Measurements from ENCODE around the gene MACROH2A2.

The MACROH2A2 gene

GRCh38 chr10:70048030-70048723, 4.5 kb upstream of the MACROH2A2 start:
- Histone ChIP-seq H3K27me3 (ENCODE audit: control insufficient read depth, insufficient read depth, low read length, poor library complexity, severe bottlenecking) (peaks cover 34% of the 10 kb centered on the region), H3K9me3 (ENCODE audit: control insufficient read depth, low read length) (no peaks in the 10 kb centered on the region), H3K36me3 (ENCODE audit: control insufficient read depth, insufficient read depth, low read length) (no peaks in the 10 kb centered on the region), H3K4me3 (ENCODE audit: insufficient read depth, low read depth, low read length) (no peak overlapping the region), H3K27ac (ENCODE audit: insufficient read depth, low read depth, low read length, poor library complexity, severe bottlenecking) (no peak overlapping the region), H3K4me1 (ENCODE audit: control insufficient read depth, insufficient read depth, low read length) (peaks cover 12% of the 10 kb centered on the region)
- WGBS, 2 experiments: 80 to 85% methylated on average over 4 of the region's 5 CpGs

DNA sequence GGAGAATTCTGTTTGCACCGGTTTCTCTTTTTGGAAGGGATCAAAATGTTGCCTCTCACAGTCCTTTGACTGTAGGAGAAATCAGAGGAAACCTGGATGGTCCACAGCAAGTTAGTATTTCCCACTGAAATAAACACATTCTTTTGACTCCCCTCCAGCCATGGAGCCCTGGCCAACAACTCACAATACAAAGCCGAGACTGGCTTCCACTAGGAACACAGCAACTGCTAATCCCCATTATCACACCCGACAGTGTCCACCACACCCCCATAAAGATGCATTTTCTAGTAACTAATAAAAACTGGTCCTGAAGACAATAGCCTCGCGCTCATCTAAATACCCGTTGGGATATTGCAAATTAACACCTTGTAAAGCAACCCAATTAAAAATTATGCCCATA, 798 bp upstream of the MACROH2A2 start:
- peaks cover 34% of the 10 kb centered on the region for H3K27me3 ChIP-seq (ENCODE audit: control insufficient read depth, insufficient read depth, low read length, poor library complexity, severe bottlenecking)
- H3K36me3 ChIP-seq (ENCODE audit: control insufficient read depth, insufficient read depth, low read length): no peaks in the 10 kb centered on the region
- 73 to 80% methylated on average over 6 of the region's 6 CpGs for WGBS, 2 experiments

GRCh38 chr10:70053218-70053840, 683 bp downstream of the MACROH2A2 start:
- Histone ChIP-seq H3K36me3 (ENCODE audit: control insufficient read depth, insufficient read depth, low read length) (no peaks in the 10 kb centered on the region), H3K4me3 (ENCODE audit: insufficient read depth, low read depth, low read length) (peak overlapping the region; percentile 88), H3K4me1 (ENCODE audit: control insufficient read depth, insufficient read depth, low read length) (peaks cover 18% of the 10 kb centered on the region), H3K27ac (ENCODE audit: insufficient read depth, low read depth, low read length, poor library complexity, severe bottlenecking) (peak overlapping the region; percentile 68), H3K9me3 (ENCODE audit: control insufficient read depth, low read length) (no peaks in the 10 kb centered on the region), H3K27me3 (ENCODE audit: control insufficient read depth, insufficient read depth, low read length, poor library complexity, severe bottlenecking) (peaks cover 34% of the 10 kb centered on the region)
- WGBS, 2 experiments: 0% methylated on average over 76 to 78 of the region's 78 CpGs

More for the DNA sequence above, 798 bp upstream of the MACROH2A2 start:
- Histone ChIP-seq H3K27ac (ENCODE audit: insufficient read depth, low read depth, low read length, poor library complexity, severe bottlenecking) (no peak overlapping the region), H3K9me3 (ENCODE audit: control insufficient read depth, low read length) (no peaks in the 10 kb centered on the region), H3K4me3 (ENCODE audit: insufficient read depth, low read depth, low read length) (peak overlapping the region; percentile 88), H3K4me1 (ENCODE audit: control insufficient read depth, insufficient read depth, low read length) (peaks cover 18% of the 10 kb centered on the region)

DNA sequence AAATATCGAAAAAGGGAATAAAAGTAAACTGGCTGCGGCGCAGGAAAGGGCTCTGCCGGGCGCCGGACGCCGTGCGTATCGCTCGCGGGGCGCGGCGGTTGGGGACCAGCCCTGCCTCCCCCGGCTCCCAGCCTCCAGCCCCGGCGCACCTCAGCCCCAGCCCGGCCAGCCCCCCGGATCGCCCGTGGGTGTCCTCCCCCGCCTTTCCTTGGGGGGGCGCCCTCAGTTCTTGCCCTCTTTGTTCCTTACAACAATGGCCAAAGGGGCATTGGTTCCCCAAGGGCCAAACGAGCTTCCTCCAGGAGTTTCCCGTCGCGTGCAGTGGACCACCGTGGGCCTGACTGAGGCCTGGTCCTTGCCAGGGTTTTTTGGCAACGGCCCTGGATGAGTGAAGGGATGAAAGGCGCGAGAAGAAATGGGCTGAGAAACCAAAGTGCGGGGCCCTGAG, 1.2 kb downstream of the MACROH2A2 start:
- WGBS, 2 experiments: 12 to 13% methylated on average over 33 of the region's 33 CpGs
- H3K36me3 ChIP-seq (ENCODE audit: control insufficient read depth, insufficient read depth, low read length): no peaks in the 10 kb centered on the region
- peaks cover 18% of the 10 kb centered on the region for H3K4me1 ChIP-seq (ENCODE audit: control insufficient read depth, insufficient read depth, low read length)
- peaks cover 31% of the 10 kb centered on the region for H3K27me3 ChIP-seq (ENCODE audit: control insufficient read depth, insufficient read depth, low read length, poor library complexity, severe bottlenecking)
- no peaks in the 10 kb centered on the region for H3K9me3 ChIP-seq (ENCODE audit: control insufficient read depth, low read length)
- H3K27ac ChIP-seq (ENCODE audit: insufficient read depth, low read depth, low read length, poor library complexity, severe bottlenecking): no peak overlapping the region
- H3K4me3 ChIP-seq (ENCODE audit: insufficient read depth, low read depth, low read length): peak overlapping the region; percentile 88

GRCh38 chr10:70054902-70055301, 2.3 kb downstream of the MACROH2A2 start:
- Histone ChIP-seq H3K9me3 (ENCODE audit: control insufficient read depth, low read length) (no peaks in the 10 kb centered on the region), H3K4me3 (ENCODE audit: insufficient read depth, low read depth, low read length) (peak overlapping the region; percentile 7), H3K4me1 (ENCODE audit: control insufficient read depth, insufficient read depth, low read length) (peaks cover 18% of the 10 kb centered on the region), H3K27ac (ENCODE audit: insufficient read depth, low read depth, low read length, poor library complexity, severe bottlenecking) (no peak overlapping the region), H3K27me3 (ENCODE audit: control insufficient read depth, insufficient read depth, low read length, poor library complexity, severe bottlenecking) (peaks cover 24% of the 10 kb centered on the region), H3K36me3 (ENCODE audit: control insufficient read depth, insufficient read depth, low read length) (no peaks in the 10 kb centered on the region)
- 33 to 39% methylated on average over 4 of the region's 4 CpGs for WGBS, 2 experiments

GRCh38 chr10:70055550-70055949, 2.9 kb downstream of the MACROH2A2 start:
- H3K27ac ChIP-seq (ENCODE audit: insufficient read depth, low read depth, low read length, poor library complexity, severe bottlenecking): no peak overlapping the region

GRCh38 chr10:70057306-70057705, 4.7 kb downstream of the MACROH2A2 start:
- no peak overlapping the region for H3K4me3 ChIP-seq (ENCODE audit: insufficient read depth, low read depth, low read length)
- H3K27me3 ChIP-seq (ENCODE audit: control insufficient read depth, insufficient read depth, low read length, poor library complexity, severe bottlenecking): peaks cover 1% of the 10 kb centered on the region
- H3K9me3 ChIP-seq (ENCODE audit: control insufficient read depth, low read length): no peaks in the 10 kb centered on the region
- H3K27ac ChIP-seq (ENCODE audit: insufficient read depth, low read depth, low read length, poor library complexity, severe bottlenecking): no peak overlapping the region
- H3K4me1 ChIP-seq (ENCODE audit: control insufficient read depth, insufficient read depth, low read length): peaks cover 7% of the 10 kb centered on the region
- WGBS, 2 experiments: 89 to 91% methylated on average over 4 of the region's 4 CpGs
- H3K36me3 ChIP-seq (ENCODE audit: control insufficient read depth, insufficient read depth, low read length): no peaks in the 10 kb centered on the region

More at GRCh38 chr10:70055550-70055949, 2.9 kb downstream of the MACROH2A2 start:
- 91 to 94% methylated on average over 1 of the region's 1 CpG for WGBS, 2 experiments
- Histone ChIP-seq H3K4me3 (ENCODE audit: insufficient read depth, low read depth, low read length) (no peak overlapping the region), H3K27me3 (ENCODE audit: control insufficient read depth, insufficient read depth, low read length, poor library complexity, severe bottlenecking) (peaks cover 19% of the 10 kb centered on the region), H3K9me3 (ENCODE audit: control insufficient read depth, low read length) (no peaks in the 10 kb centered on the region), H3K36me3 (ENCODE audit: control insufficient read depth, insufficient read depth, low read length) (no peaks in the 10 kb centered on the region), H3K4me1 (ENCODE audit: control insufficient read depth, insufficient read depth, low read length) (peaks cover 15% of the 10 kb centered on the region)

GRCh38 chr10:70060389-70060788, 7.7 kb downstream of the MACROH2A2 start:
- WGBS, 2 experiments: 85 to 96% methylated on average over 2 of the region's 2 CpGs
- Histone ChIP-seq H3K9me3 (ENCODE audit: control insufficient read depth, low read length) (no peaks in the 10 kb centered on the region), H3K27me3 (ENCODE audit: control insufficient read depth, insufficient read depth, low read length, poor library complexity, severe bottlenecking) (no peaks in the 10 kb centered on the region), H3K36me3 (ENCODE audit: control insufficient read depth, insufficient read depth, low read length) (no peaks in the 10 kb centered on the region), H3K4me1 (ENCODE audit: control insufficient read depth, insufficient read depth, low read length) (peaks cover 1% of the 10 kb centered on the region), H3K4me3 (ENCODE audit: insufficient read depth, low read depth, low read length) (no peak overlapping the region), H3K27ac (ENCODE audit: insufficient read depth, low read depth, low read length, poor library complexity, severe bottlenecking) (no peak overlapping the region)

DNA sequence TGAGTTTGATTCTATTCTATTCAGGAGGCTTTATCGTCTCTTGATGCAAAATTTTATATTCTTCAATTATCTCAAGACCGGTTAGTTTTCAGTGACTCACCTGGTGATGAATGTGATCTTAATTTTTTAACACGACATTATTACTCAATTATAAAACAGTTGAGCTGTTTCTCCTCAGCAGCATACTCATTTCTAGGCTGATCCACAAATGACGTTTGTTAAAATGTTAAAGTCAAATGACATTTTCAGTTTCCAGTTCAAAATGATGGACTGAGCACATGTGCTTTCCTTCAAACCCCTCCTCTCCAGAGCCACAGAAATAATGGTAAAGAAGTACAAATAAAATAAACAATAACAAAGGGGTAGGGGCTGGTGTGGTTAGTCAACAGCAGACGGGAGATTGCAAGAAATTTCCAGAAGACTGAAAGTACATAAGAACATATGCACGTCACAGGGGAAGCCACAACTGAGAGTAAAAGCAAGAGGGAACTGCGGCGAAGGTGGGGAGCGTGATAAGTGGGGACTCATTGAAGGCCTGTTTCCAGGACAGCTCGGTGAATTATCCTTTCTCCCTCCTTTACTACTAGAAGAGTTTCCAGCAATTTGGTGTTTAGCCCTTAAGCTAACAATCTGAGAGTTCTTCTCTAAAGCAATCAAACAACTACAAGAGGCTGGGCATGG, 10.9 kb downstream of the MACROH2A2 start:
- Histone ChIP-seq H3K27ac (ENCODE audit: insufficient read depth, low read depth, low read length, poor library complexity, severe bottlenecking) (no peak overlapping the region), H3K4me1 (ENCODE audit: control insufficient read depth, insufficient read depth, low read length) (no peaks in the 10 kb centered on the region), H3K27me3 (ENCODE audit: control insufficient read depth, insufficient read depth, low read length, poor library complexity, severe bottlenecking) (no peaks in the 10 kb centered on the region), H3K9me3 (ENCODE audit: control insufficient read depth, low read length) (no peaks in the 10 kb centered on the region), H3K36me3 (ENCODE audit: control insufficient read depth, insufficient read depth, low read length) (no peaks in the 10 kb centered on the region), H3K4me3 (ENCODE audit: insufficient read depth, low read depth, low read length) (no peak overlapping the region)
- 91 to 92% methylated on average over 10 of the region's 10 CpGs for whole genome bisulfite sequencing, 2 experiments

DNA sequence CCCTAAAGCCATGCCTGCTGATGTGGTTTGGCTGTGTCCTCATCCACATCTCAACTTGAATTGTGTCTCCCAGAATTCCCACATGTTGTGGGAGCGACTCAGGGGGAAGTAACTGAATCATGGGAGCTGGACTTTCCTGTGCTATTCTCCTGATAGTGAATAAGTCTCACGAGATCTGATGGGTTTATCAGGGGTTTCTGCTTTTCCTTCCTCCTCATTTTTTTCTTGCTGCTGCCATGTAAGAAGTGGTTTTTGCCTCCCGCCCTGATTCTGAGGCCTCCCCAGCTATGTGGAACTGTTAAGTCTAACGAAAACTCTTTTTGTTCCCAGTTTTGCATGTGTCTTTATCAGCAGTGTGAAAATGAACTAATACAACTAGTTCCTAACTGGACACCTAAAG, 11.8 kb downstream of the MACROH2A2 start:
- H3K27me3 ChIP-seq (ENCODE audit: control insufficient read depth, insufficient read depth, low read length, poor library complexity, severe bottlenecking): no peaks in the 10 kb centered on the region
- no peaks in the 10 kb centered on the region for H3K36me3 ChIP-seq (ENCODE audit: control insufficient read depth, insufficient read depth, low read length)
- WGBS, 2 experiments: 96 to 97% methylated on average over 4 of the region's 4 CpGs
- H3K4me1 ChIP-seq (ENCODE audit: control insufficient read depth, insufficient read depth, low read length): no peaks in the 10 kb centered on the region
- H3K4me3 ChIP-seq (ENCODE audit: insufficient read depth, low read depth, low read length): no peak overlapping the region
- no peaks in the 10 kb centered on the region for H3K9me3 ChIP-seq (ENCODE audit: control insufficient read depth, low read length)
- no peak overlapping the region for H3K27ac ChIP-seq (ENCODE audit: insufficient read depth, low read depth, low read length, poor library complexity, severe bottlenecking)
